C4-2B (cell line): ENCODE results near the gene KIF13A.

Experiments used
- CTCF ChIP-seq: fragments of 450-650 bp; conservative IDR thresholded peaks from 2 replicates; pipeline ENCODE4 v1.5.1; 2017; ENCODE audit warnings: mild to moderate bottlenecking
- ZFX ChIP-seq: fragments of 450-650 bp; IDR thresholded peaks from 2 replicates; pipeline ENCODE4 v1.6.1; 2017

GRCh38 chr6:17853533-17853932 is 133.9 kb downstream of the KIF13A start:
- no peak for TF ChIP-seq CTCF
- no peak for TF ChIP-seq ZFX
